Tibial nerve (tissue), 4 donors: Measurements from ENCODE around the gene KIRREL3. TPM values are rescaled to one million over a fixed set of nuclear protein-coding genes. Genes with fewer than 3 reads are reported as not detected.

Experiments used
- DNase-seq, 2 donors: peaks; one replicate each; pipeline ENCODE4 v3.0.0-alpha.2; 2019; ENCODE audit warnings: low spot score in 2 of 2
- H3K27ac ChIP-seq, 4 donors: fragments of 200-600 bp; sonication (generic) in 3 of 4; one replicate each; pipeline ENCODE4 v1.5.1; 2017 to 2019; ENCODE audit warnings: mild to moderate bottlenecking in 1 of 4
- H3K27me3 ChIP-seq, 2 donors: fragments of 200-600 bp; sonication (generic) in 1 of 2; one replicate each; pipeline versions ENCODE4 v1.5.1 to v1.6.0; 2017 to 2019
- H3K36me3 ChIP-seq, 3 donors: fragments of 200-600 bp; sonication (generic); one replicate each; pipeline ENCODE4 v1.5.1; 2018 to 2019
- H3K4me1 ChIP-seq, 4 donors: fragments of 200-600 bp; sonication (generic) in 3 of 4; one replicate each; pipeline ENCODE4 v1.5.1; 2017 to 2019
- H3K4me3 ChIP-seq, 4 donors: fragments of 200-600 bp; sonication (generic) in 3 of 4; one replicate each; pipeline ENCODE4 v1.5.1; 2017 to 2019; ENCODE audit warnings: mild to moderate bottlenecking in 1 of 4, moderate library complexity in 1 of 4
- H3K9me3 ChIP-seq, 4 donors: fragments of 200-600 bp; sonication (generic) in 3 of 4; one replicate each; pipeline ENCODE4 v1.5.1; 2017 to 2019
- CTCF ChIP-seq, 5 experiments: fragments of 200-600 bp in 3 of 5; fragments of 450-650 bp in 2 of 5; sonication (generic) in 3 of 5; IDR thresholded peaks; one replicate each; pipeline ENCODE4 v1.5.1; 2016 to 2019; ENCODE audit warnings: antibody characterized with exemption in 5 of 5, mild to moderate bottlenecking in 3 of 5, moderate library complexity in 2 of 5
- EP300 ChIP-seq, 2 donors: sonication (generic); formaldehyde crosslinking; IDR thresholded peaks; one replicate each; pipeline ENCODE4 v1.6.1; 2017; ENCODE audit warnings: antibody characterized with exemption in 2 of 2, mild to moderate bottlenecking in 1 of 2
- POLR2A ChIP-seq, 2 donors: fragments of 450-650 bp; IDR thresholded peaks; one replicate each; pipeline ENCODE4 v1.6.1; 2017; ENCODE audit warnings: antibody characterized with exemption in 2 of 2, mild to moderate bottlenecking in 2 of 2, moderate library complexity in 2 of 2
- WGBS, 2 donors: methylation state at CpG; one replicate each; pipeline ENCODE4 v1.1.5; 2018; 5-methylcytosine and 5-hydroxymethylcytosine counted together
- total RNA-seq, 4 donors: library from RNA; depleted of rRNA; stranded (reverse); fragments of >200 nt; gene quantifications; one replicate each; pipeline ENCODE4 v1.1.0, GENCODE V29; 2016

Gene KIRREL3
- total RNA-seq, 4 donors from 2014 or later: not detected

GRCh38 chr11:126473269-126473668 is 527.3 kb downstream of the KIRREL3 start:
- H3K4me3 ChIP-seq: no peak overlapping the region
- H3K36me3 ChIP-seq: no peaks in the 10 kb centered on the region
- peaks cover 0 to 17% (median 4%) of the 10 kb centered on the region in 4 donors for H3K4me1 ChIP-seq
- TF ChIP-seq EP300 (IDR thresholded peaks at IDR 0.05) (no peak), POLR2A (IDR thresholded peaks at IDR 0.05) (no peak), CTCF (IDR thresholded peaks at IDR 0.05) (no peak)
- H3K27ac ChIP-seq: no peak overlapping the region
- no peaks in the 10 kb centered on the region for H3K9me3 ChIP-seq
- DNase-seq: no peak
- 94 to 95% methylated on average over 15 to 16 of the region's 16 CpGs for WGBS, 2 donors
- H3K27me3 ChIP-seq: no peaks in the 10 kb centered on the region

DNA sequence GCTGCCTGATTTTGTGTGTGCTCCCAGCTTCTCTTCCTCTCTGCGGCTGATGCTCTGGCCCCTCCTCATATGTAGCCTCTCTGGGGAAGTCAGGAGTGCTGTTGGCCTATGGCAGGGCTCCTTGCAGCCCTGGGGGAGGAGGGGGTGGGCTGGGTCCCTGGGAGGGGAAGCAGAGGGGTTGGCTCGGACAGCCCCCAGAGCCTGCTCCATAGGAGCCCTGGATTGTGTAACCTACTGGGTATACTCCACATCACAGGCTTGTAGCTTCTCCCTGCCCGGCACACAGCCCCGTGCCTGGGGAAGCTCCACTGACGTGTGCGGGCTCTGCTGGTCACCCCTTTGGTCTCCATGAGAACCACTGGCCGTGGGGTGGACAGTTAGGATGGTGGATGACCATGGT is 531.3 kb downstream of the KIRREL3 start:
- 76 to 77% methylated on average over 5 to 7 of the region's 7 CpGs for WGBS, 2 donors
- TF ChIP-seq CTCF (IDR thresholded peaks at IDR 0.05): no peak
- TF ChIP-seq POLR2A (IDR thresholded peaks at IDR 0.05): no peak
- TF ChIP-seq EP300 (IDR thresholded peaks at IDR 0.05): no peak
- Histone ChIP-seq H3K27ac (no peak overlapping the region), H3K4me1 (peaks cover 0 to 20% (median 0%) of the 10 kb centered on the region in 4 donors), H3K4me3 (no peak overlapping the region), H3K36me3 (no peaks in the 10 kb centered on the region), H3K9me3 (peaks cover 0 to 5% (median 0%) of the 10 kb centered on the region in 4 donors), H3K27me3 (no peaks in the 10 kb centered on the region)
- no peak for DNase-seq

- Histone ChIP-seq H3K27me3 (no peaks in the 10 kb centered on the region), H3K4me3 (no peak overlapping the region), H3K9me3 (peaks cover 0 to 6% (median 0%) of the 10 kb centered on the region in 4 donors), H3K36me3 (no peaks in the 10 kb centered on the region), H3K4me1 (peaks cover 0 to 19% (median 0%) of the 10 kb centered on the region in 4 donors), H3K27ac (no peak overlapping the region)
- WGBS, 2 donors: 65 to 70% methylated on average over 7 of the region's 7 CpGs
- no peak for DNase-seq
- no peak for TF ChIP-seq EP300 (IDR thresholded peaks at IDR 0.05)
- no peak for TF ChIP-seq CTCF (IDR thresholded peaks at IDR 0.05)
- no peak for TF ChIP-seq POLR2A (IDR thresholded peaks at IDR 0.05)
These were observed 532.5 kb downstream of the KIRREL3 start for GRCh38 chr11:126468102-126468521.

- H3K27me3 ChIP-seq: no peaks in the 10 kb centered on the region
- no peak overlapping the region for H3K4me3 ChIP-seq
- H3K36me3 ChIP-seq: no peaks in the 10 kb centered on the region
- peaks cover 0 to 6% (median 0%) of the 10 kb centered on the region in 4 donors for H3K9me3 ChIP-seq
- DNase-seq: no peak
- H3K4me1 ChIP-seq: peaks cover 0 to 19% (median 0%) of the 10 kb centered on the region in 4 donors
- TF ChIP-seq CTCF (IDR thresholded peaks at IDR 0.05) (no peak), EP300 (IDR thresholded peaks at IDR 0.05) (no peak), POLR2A (IDR thresholded peaks at IDR 0.05) (no peak)
- H3K27ac ChIP-seq: no peak overlapping the region
- WGBS, 2 donors: 93 to 98% methylated on average over 8 of the region's 8 CpGs
These were observed 533.1 kb downstream of the KIRREL3 start for GRCh38 chr11:126467471-126467870.

DNA sequence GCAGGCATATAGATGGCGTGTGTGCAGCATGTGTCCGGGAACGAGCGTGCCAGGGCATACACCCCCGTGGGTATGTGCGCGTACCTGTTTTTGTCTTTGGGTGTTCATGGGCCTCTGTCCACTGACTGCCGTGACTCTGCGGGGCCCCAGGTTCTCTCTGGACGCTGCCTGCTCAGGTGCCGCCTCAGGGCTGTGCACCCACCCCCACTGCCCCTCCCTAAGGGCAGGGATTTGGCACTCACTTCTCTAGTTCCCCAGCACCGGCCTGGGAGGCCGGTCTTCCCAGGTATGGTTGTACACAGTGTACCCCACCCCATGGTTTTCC is 533.6 kb downstream of the KIRREL3 start:
- no peaks in the 10 kb centered on the region for H3K27me3 ChIP-seq
- WGBS, 2 donors: 84 to 93% methylated on average over 3 to 6 of the region's 13 CpGs
- no peak for DNase-seq

More for the DNA sequence above, 533.6 kb downstream of the KIRREL3 start:
- TF ChIP-seq EP300 (IDR thresholded peaks at IDR 0.05): no peak
- TF ChIP-seq POLR2A (IDR thresholded peaks at IDR 0.05): no peak
- no peak for TF ChIP-seq CTCF (IDR thresholded peaks at IDR 0.05)
- Histone ChIP-seq H3K9me3 (peaks cover 0 to 6% (median 0%) of the 10 kb centered on the region in 4 donors), H3K4me3 (no peak overlapping the region), H3K36me3 (no peaks in the 10 kb centered on the region), H3K27ac (no peak overlapping the region), H3K4me1 (peaks cover 0 to 19% (median 0%) of the 10 kb centered on the region in 4 donors)
